Peyer's patch (tissue), 4 donors: ENCODE data around the gene DOCK10.

Source experiments
- POLR2A ChIP-seq, 2 donors: fragments of 450-650 bp; IDR thresholded peaks; one replicate each; pipeline ENCODE4 v1.5.1; 2017; ENCODE audit warnings: antibody characterized with exemption in 2 of 2, mild to moderate bottlenecking in 2 of 2, moderate library complexity in 2 of 2
- TF ChIP-seq, protein P1 (sequence below), 6 experiments: fragments of 450-650 bp in 4 of 6; fragments of 200-600 bp in 2 of 6; sonication (generic) in 1 of 6; IDR thresholded peaks; one replicate each; pipeline ENCODE4 v1.5.1; 2017 to 2019; ENCODE audit warnings: antibody characterized with exemption in 6 of 6, mild to moderate bottlenecking in 3 of 6, moderate library complexity in 1 of 6

DNA sequence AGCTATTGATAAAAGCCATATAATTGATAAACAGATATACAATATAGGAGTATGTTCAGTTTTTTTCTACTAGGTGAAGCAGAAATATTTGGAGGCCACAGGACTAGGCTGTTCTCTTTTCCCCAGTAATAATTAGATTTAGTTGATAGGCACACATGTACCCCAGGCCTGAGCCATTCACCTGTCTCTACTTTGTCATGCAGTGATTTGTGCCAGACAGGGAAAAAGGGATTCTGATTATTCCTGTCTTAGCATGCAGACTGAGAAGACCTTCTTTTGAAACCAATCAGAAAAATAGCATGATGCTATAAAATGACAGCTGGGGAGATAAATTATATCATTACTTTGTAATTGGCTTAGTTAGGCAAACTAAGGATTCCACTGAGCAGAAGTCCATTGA, 94.3 kb downstream of the DOCK10 start:
- no peak for TF ChIP-seq POLR2A (IDR thresholded peaks at IDR 0.05)
- TF ChIP-seq, protein P1, sequence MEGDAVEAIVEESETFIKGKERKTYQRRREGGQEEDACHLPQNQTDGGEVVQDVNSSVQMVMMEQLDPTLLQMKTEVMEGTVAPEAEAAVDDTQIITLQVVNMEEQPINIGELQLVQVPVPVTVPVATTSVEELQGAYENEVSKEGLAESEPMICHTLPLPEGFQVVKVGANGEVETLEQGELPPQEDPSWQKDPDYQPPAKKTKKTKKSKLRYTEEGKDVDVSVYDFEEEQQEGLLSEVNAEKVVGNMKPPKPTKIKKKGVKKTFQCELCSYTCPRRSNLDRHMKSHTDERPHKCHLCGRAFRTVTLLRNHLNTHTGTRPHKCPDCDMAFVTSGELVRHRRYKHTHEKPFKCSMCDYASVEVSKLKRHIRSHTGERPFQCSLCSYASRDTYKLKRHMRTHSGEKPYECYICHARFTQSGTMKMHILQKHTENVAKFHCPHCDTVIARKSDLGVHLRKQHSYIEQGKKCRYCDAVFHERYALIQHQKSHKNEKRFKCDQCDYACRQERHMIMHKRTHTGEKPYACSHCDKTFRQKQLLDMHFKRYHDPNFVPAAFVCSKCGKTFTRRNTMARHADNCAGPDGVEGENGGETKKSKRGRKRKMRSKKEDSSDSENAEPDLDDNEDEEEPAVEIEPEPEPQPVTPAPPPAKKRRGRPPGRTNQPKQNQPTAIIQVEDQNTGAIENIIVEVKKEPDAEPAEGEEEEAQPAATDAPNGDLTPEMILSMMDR (IDR thresholded peaks at IDR 0.05) = no peak
